ENCODE results near the gene GSDME.
A peak's percentile ranks its signal among the peaks of the same experiment; 100 is the strongest.

The GSDME gene

GRCh38 chr7:24722386-24723177 lies 34.7 kb downstream of the GSDME start:
- TF ChIP-seq CTCF (conservative IDR thresholded peaks at IDR 0.05; ENCODE audit: low read length): peak; percentile 50
- H3K4me3 ChIP-seq (ENCODE audit: low read length): no peak overlapping the region
- DNase-seq (ENCODE audit: low read depth): peak; percentile 46

GRCh38 chr7:24721481-24722001 lies 35.7 kb downstream of the GSDME start:
- no peak for DNase-seq (ENCODE audit: low read depth)
- no peak for TF ChIP-seq CTCF (conservative IDR thresholded peaks at IDR 0.05; ENCODE audit: low read length)
- H3K4me3 ChIP-seq (ENCODE audit: low read length): no peak overlapping the region

GRCh38 chr7:24720283-24720682 lies 37.0 kb downstream of the GSDME start:
- no peak for TF ChIP-seq CTCF (conservative IDR thresholded peaks at IDR 0.05; ENCODE audit: low read length)
- no peak overlapping the region for H3K4me3 ChIP-seq (ENCODE audit: low read length)

GRCh38 chr7:24718977-24719491 lies 38.2 kb downstream of the GSDME start:
- TF ChIP-seq CTCF (conservative IDR thresholded peaks at IDR 0.05; ENCODE audit: low read length): no peak
- no peak overlapping the region for H3K4me3 ChIP-seq (ENCODE audit: low read length)
- no peak for DNase-seq (ENCODE audit: low read depth)

More at GRCh38 chr7:24720283-24720682, 37.0 kb downstream of the GSDME start:
- no peak for DNase-seq (ENCODE audit: low read depth)

- H3K4me3 ChIP-seq (ENCODE audit: low read length): no peak overlapping the region
- DNase-seq (ENCODE audit: low read depth): no peak
- no peak for TF ChIP-seq CTCF (conservative IDR thresholded peaks at IDR 0.05; ENCODE audit: low read length)
These were observed 38.8 kb downstream of the GSDME start for GRCh38 chr7:24718431-24718831.

- H3K4me3 ChIP-seq (ENCODE audit: low read length): no peak overlapping the region
- no peak for TF ChIP-seq CTCF (conservative IDR thresholded peaks at IDR 0.05; ENCODE audit: low read length)
- DNase-seq (ENCODE audit: low read depth): no peak
These were observed 39.5 kb downstream of the GSDME start for GRCh38 chr7:24717694-24718320.

All from AG10803 (cell line).